Liver (tissue), 9 donors: ENCODE measurements around the gene ECM1. TPM values are rescaled to one million over a fixed set of nuclear protein-coding genes. Genes with fewer than 3 reads are reported as not detected.

Experiments
- DNase-seq: peaks from one replicate; pipeline ENCODE4 v3.0.0-alpha.2; 2017; ENCODE audit warnings: low spot score
- H3K27ac ChIP-seq, 2 donors: one replicate each; pipeline ENCODE4 v1.7.0; 2013; ENCODE audit warnings: inconsistent platforms in 2 of 2, low read length in 2 of 2, control low read depth in 1 of 2, low read depth in 1 of 2, mild to moderate bottlenecking in 1 of 2
- H3K27me3 ChIP-seq, 4 donors: one replicate each; pipeline versions ENCODE4 v1.6.1 to v1.7.0; 2013; ENCODE audit warnings: low read length in 3 of 4, inconsistent platforms in 1 of 4, mild to moderate bottlenecking in 1 of 4, moderate library complexity in 1 of 4; ENCODE audit not compliant: control insufficient read depth in 4 of 4, insufficient read depth in 4 of 4
- H3K36me3 ChIP-seq, 4 donors: one replicate each; pipeline versions ENCODE4 v1.6.1 to v1.7.0; 2013; ENCODE audit warnings: low read length in 3 of 4, mild to moderate bottlenecking in 3 of 4, low read depth in 1 of 4, moderate library complexity in 1 of 4; ENCODE audit not compliant: control insufficient read depth in 4 of 4, insufficient read depth in 3 of 4
- H3K4me1 ChIP-seq, 4 donors: one replicate each; pipeline versions ENCODE4 v1.6.1 to v1.7.0; 2013; ENCODE audit warnings: low read length in 3 of 4, mild to moderate bottlenecking in 3 of 4, moderate library complexity in 1 of 4; ENCODE audit not compliant: control insufficient read depth in 4 of 4, insufficient read depth in 4 of 4
- H3K4me3 ChIP-seq, 3 donors: one replicate each; pipeline versions ENCODE4 v1.6.1 to v1.7.0; 2013; ENCODE audit warnings: low read length in 3 of 3, control low read depth in 1 of 3, low read depth in 1 of 3, mild to moderate bottlenecking in 1 of 3
- H3K9ac ChIP-seq, 2 donors: one replicate each; pipeline ENCODE4 v1.7.0; 2013; ENCODE audit warnings: low read length in 2 of 2, mild to moderate bottlenecking in 2 of 2, moderate library complexity in 2 of 2, control low read depth in 1 of 2, low read depth in 1 of 2
- H3K9me3 ChIP-seq, 4 donors: one replicate each; pipeline versions ENCODE4 v1.6.1 to v1.7.0; 2013; ENCODE audit warnings: low read length in 3 of 4; ENCODE audit not compliant: control insufficient read depth in 4 of 4
- EGR1 ChIP-seq, 2 donors: IDR thresholded peaks; 2 replicates each; pipeline ENCODE4 v1.6.1; 2016 to 2018; ENCODE audit warnings: antibody characterized with exemption in 2 of 2, low read depth in 2 of 2
- FOXA1 ChIP-seq: IDR thresholded peaks from 2 replicates; pipeline ENCODE4 v1.6.1; 2016; ENCODE audit warnings: antibody characterized with exemption
- FOXA2 ChIP-seq: IDR thresholded peaks from 2 replicates; pipeline ENCODE4 v1.6.1; 2016; ENCODE audit warnings: antibody characterized with exemption
- GABPA ChIP-seq, 2 donors: IDR thresholded peaks in 1 of 2; conservative IDR thresholded peaks in 1 of 2; 2 replicates each; pipeline ENCODE4 v1.6.1; 2016; ENCODE audit warnings: antibody characterized with exemption in 2 of 2, mild to moderate bottlenecking in 1 of 2, moderate library complexity in 1 of 2
- HNF4A ChIP-seq, 2 donors: conservative IDR thresholded peaks; 2 replicates each; pipeline ENCODE4 v1.6.1; 2016; ENCODE audit warnings: antibody characterized with exemption in 2 of 2, mild to moderate bottlenecking in 2 of 2
- HNF4G ChIP-seq: IDR thresholded peaks from 2 replicates; pipeline ENCODE4 v1.6.1; 2016; ENCODE audit warnings: antibody characterized with exemption
- JUND ChIP-seq, 2 donors: IDR thresholded peaks; 2 replicates each; pipeline ENCODE4 v1.6.1; 2016; ENCODE audit warnings: antibody characterized with exemption in 2 of 2
- MAX ChIP-seq: IDR thresholded peaks from 2 replicates; pipeline ENCODE4 v1.6.1; 2016; ENCODE audit warnings: antibody characterized with exemption
- NR2F2 ChIP-seq: IDR thresholded peaks from 2 replicates; pipeline ENCODE4 v1.6.1; 2016; ENCODE audit warnings: antibody characterized with exemption
- RAD21 ChIP-seq, 2 donors: IDR thresholded peaks; 2 replicates each; pipeline ENCODE4 v1.6.1; 2016; ENCODE audit warnings: antibody characterized with exemption in 2 of 2, mild to moderate bottlenecking in 2 of 2
- REST ChIP-seq: IDR thresholded peaks from 2 replicates; pipeline ENCODE4 v1.6.1; 2016; ENCODE audit warnings: antibody characterized with exemption, mild to moderate bottlenecking
- RXRA ChIP-seq, 2 donors: IDR thresholded peaks; 2 replicates each; pipeline ENCODE4 v1.6.1; 2017 to 2018; ENCODE audit warnings: antibody characterized with exemption in 2 of 2, mild to moderate bottlenecking in 1 of 2
- SP1 ChIP-seq: IDR thresholded peaks from 2 replicates; pipeline ENCODE4 v1.6.1; 2018; ENCODE audit warnings: antibody characterized with exemption, mild to moderate bottlenecking
- TAF1 ChIP-seq: conservative IDR thresholded peaks from 2 replicates; pipeline ENCODE4 v1.6.1; 2016; ENCODE audit warnings: antibody characterized with exemption, mild to moderate bottlenecking
- YY1 ChIP-seq: IDR thresholded peaks from 2 replicates; pipeline ENCODE4 v1.6.1; 2016; ENCODE audit warnings: antibody characterized with exemption, mild to moderate bottlenecking
- WGBS: extraction: QIAGEN DNeasy Blood & Tissue Kit; methylation state at CpG from one replicate; pipeline ENCODE4 v1.1.7; 2013; 5-methylcytosine and 5-hydroxymethylcytosine counted together
- polyA plus RNA-seq, 2 donors: library from polyadenylated mRNA; stranded (reverse) in 1 of 2; unstranded in 1 of 2; fragments of 200-250 nt in 1 of 2; fragments of >200 nt in 1 of 2; fragmentation: Nextera tagmentation in 1 of 2; extraction: Ambion mirVana in 1 of 2; gene quantifications; one replicate each; pipeline versions ENCODE4 v1.2.1 to v1.2.3, GENCODE V29; 2013 to 2015
- total RNA-seq, 2 donors: library from RNA; depleted of rRNA; stranded (reverse); fragments of >200 nt; gene quantifications; one replicate each; pipeline ENCODE4 v1.2.3, GENCODE V29; 2014
- TF ChIP-seq, protein P1 (sequence below): IDR thresholded peaks from 2 replicates; pipeline ENCODE4 v1.6.1; 2016; ENCODE audit warnings: antibody characterized with exemption
- TF ChIP-seq, protein P2 (sequence below): IDR thresholded peaks from 2 replicates; pipeline ENCODE4 v1.6.1; 2016; ENCODE audit warnings: antibody characterized with exemption
- TF ChIP-seq, protein P3 (sequence below): fragments of 150-350 bp; IDR thresholded peaks from 2 replicates; pipeline ENCODE4 v1.5.1; 2017; ENCODE audit warnings: improper control_type of control experiment, low read depth, low read length; ENCODE audit not compliant: missing input control
- donor health status: healthy.
- donor health status: healthy.
- donor health status: healthy.
- donor health status: healthy.
- donor health status: healthy.

ECM1 gene
- total and polyA plus RNA-seq, 4 donors, result 5.1 to 22.5 (median 12.6) TPM

- no peaks in the 10 kb centered on the region for H3K36me3 ChIP-seq
- TF ChIP-seq MAX (no peak), RXRA (IDR thresholded peaks at IDR 0.05) (peak; percentile 34 to 66), JUND (IDR thresholded peaks at IDR 0.05) (peak in 1 of 2 donors; percentile 68), FOXA2 (no peak), TAF1 (no peak), RAD21 (IDR thresholded peaks at IDR 0.05) (no peak), YY1 (no peak), HNF4G (no peak), SP1 (peak; percentile 37)
- WGBS, result 37% methylated on average over 3 of the region's 3 CpGs
- no peak overlapping the region for H3K4me3 ChIP-seq
- H3K27me3 ChIP-seq, result no peaks in the 10 kb centered on the region
- DNase-seq, result no peak
- peak overlapping the region; percentile 1 to 28 for H3K27ac ChIP-seq
- H3K9me3 ChIP-seq, result no peaks in the 10 kb centered on the region
- no peak overlapping the region for H3K9ac ChIP-seq
- peaks cover 5 to 16% (median 7%) of the 10 kb centered on the region in 4 donors for H3K4me1 ChIP-seq
These were observed 36.3 kb downstream of the ECM1 start for GRCh38 chr1:150544204-150544603.

GRCh38 chr1:150545486-150546032, 37.6 kb downstream of the ECM1 start:
- Histone ChIP-seq H3K4me3 (no peak overlapping the region), H3K27ac (no peak overlapping the region), H3K36me3 (no peaks in the 10 kb centered on the region), H3K4me1 (peaks cover 5 to 25% (median 10%) of the 10 kb centered on the region in 4 donors), H3K9me3 (no peaks in the 10 kb centered on the region), H3K9ac (no peak overlapping the region), H3K27me3 (no peaks in the 10 kb centered on the region)
- peak; percentile 38 for DNase-seq
- 90% methylated on average over 6 of the region's 6 CpGs for WGBS
- TF ChIP-seq MAX, result no peak
- TF ChIP-seq RAD21 (IDR thresholded peaks at IDR 0.05), result no peak
- TF ChIP-seq HNF4A (conservative IDR thresholded peaks at IDR 0.05), result no peak
- no peak for TF ChIP-seq EGR1 (IDR thresholded peaks at IDR 0.05; ENCODE audit: low read depth in 2 of 2)
- TF ChIP-seq, protein P1, sequence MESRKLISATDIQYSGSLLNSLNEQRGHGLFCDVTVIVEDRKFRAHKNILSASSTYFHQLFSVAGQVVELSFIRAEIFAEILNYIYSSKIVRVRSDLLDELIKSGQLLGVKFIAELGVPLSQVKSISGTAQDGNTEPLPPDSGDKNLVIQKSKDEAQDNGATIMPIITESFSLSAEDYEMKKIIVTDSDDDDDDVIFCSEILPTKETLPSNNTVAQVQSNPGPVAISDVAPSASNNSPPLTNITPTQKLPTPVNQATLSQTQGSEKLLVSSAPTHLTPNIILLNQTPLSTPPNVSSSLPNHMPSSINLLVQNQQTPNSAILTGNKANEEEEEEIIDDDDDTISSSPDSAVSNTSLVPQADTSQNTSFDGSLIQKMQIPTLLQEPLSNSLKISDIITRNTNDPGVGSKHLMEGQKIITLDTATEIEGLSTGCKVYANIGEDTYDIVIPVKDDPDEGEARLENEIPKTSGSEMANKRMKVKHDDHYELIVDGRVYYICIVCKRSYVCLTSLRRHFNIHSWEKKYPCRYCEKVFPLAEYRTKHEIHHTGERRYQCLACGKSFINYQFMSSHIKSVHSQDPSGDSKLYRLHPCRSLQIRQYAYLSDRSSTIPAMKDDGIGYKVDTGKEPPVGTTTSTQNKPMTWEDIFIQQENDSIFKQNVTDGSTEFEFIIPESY, result no peak
- no peak for TF ChIP-seq TAF1
- TF ChIP-seq YY1, result no peak
- TF ChIP-seq FOXA1, result no peak
- no peak for TF ChIP-seq FOXA2
- TF ChIP-seq GABPA (IDR thresholded peaks at IDR 0.05 in 1 of 2, conservative IDR thresholded peaks at IDR 0.05 in 1 of 2), result no peak
- TF ChIP-seq, protein P2, sequence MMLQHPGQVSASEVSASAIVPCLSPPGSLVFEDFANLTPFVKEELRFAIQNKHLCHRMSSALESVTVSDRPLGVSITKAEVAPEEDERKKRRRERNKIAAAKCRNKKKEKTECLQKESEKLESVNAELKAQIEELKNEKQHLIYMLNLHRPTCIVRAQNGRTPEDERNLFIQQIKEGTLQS, result no peak
- TF ChIP-seq, protein P3, sequence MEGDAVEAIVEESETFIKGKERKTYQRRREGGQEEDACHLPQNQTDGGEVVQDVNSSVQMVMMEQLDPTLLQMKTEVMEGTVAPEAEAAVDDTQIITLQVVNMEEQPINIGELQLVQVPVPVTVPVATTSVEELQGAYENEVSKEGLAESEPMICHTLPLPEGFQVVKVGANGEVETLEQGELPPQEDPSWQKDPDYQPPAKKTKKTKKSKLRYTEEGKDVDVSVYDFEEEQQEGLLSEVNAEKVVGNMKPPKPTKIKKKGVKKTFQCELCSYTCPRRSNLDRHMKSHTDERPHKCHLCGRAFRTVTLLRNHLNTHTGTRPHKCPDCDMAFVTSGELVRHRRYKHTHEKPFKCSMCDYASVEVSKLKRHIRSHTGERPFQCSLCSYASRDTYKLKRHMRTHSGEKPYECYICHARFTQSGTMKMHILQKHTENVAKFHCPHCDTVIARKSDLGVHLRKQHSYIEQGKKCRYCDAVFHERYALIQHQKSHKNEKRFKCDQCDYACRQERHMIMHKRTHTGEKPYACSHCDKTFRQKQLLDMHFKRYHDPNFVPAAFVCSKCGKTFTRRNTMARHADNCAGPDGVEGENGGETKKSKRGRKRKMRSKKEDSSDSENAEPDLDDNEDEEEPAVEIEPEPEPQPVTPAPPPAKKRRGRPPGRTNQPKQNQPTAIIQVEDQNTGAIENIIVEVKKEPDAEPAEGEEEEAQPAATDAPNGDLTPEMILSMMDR, result no peak
- no peak for TF ChIP-seq NR2F2
- TF ChIP-seq REST, result no peak
- no peak for TF ChIP-seq RXRA (IDR thresholded peaks at IDR 0.05)
- TF ChIP-seq JUND (IDR thresholded peaks at IDR 0.05), result no peak
- no peak for TF ChIP-seq HNF4G
- no peak for TF ChIP-seq SP1
